ENCODE measurements around the gene PLD2.

- TF ChIP-seq GLI2 (tag by site-specific recombination; IDR thresholded peaks at IDR 0.05; ENCODE audit: borderline replicate concordance, low read depth): no peak
- TF ChIP-seq ZNF521 (tag by site-specific recombination; IDR thresholded peaks at IDR 0.05): no peak
- TF ChIP-seq BCL6B (tag by site-specific recombination; IDR thresholded peaks at IDR 0.05): no peak
- TF ChIP-seq, protein P1, sequence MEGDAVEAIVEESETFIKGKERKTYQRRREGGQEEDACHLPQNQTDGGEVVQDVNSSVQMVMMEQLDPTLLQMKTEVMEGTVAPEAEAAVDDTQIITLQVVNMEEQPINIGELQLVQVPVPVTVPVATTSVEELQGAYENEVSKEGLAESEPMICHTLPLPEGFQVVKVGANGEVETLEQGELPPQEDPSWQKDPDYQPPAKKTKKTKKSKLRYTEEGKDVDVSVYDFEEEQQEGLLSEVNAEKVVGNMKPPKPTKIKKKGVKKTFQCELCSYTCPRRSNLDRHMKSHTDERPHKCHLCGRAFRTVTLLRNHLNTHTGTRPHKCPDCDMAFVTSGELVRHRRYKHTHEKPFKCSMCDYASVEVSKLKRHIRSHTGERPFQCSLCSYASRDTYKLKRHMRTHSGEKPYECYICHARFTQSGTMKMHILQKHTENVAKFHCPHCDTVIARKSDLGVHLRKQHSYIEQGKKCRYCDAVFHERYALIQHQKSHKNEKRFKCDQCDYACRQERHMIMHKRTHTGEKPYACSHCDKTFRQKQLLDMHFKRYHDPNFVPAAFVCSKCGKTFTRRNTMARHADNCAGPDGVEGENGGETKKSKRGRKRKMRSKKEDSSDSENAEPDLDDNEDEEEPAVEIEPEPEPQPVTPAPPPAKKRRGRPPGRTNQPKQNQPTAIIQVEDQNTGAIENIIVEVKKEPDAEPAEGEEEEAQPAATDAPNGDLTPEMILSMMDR (tag by site-specific recombination; IDR thresholded peaks at IDR 0.05): no peak
- no peak for TF ChIP-seq ZNF114 (tag by site-specific recombination; IDR thresholded peaks at IDR 0.05)
- TF ChIP-seq INSM2 (tag by site-specific recombination; IDR thresholded peaks at IDR 0.05): no peak
Observed at GRCh38 chr17:4840893-4841242, 33.9 kb downstream of the PLD2 start.

Measured in HEK293 (cell line).